NCI-H2227 (cell line): ENCODE data around the gene RHOBTB3.
"Not testable (repeated sequence)": the region's sequence is repeated elsewhere in the genome, so short reads cannot be mapped to it uniquely, and the experiment has no call there.

Experiments
- DNase-seq: peaks from one replicate; lab custom pipeline; 2025; ENCODE audit not compliant: unreplicated experiment; lab: John Stamatoyannopoulos, UW

The RHOBTB3 gene

DNA sequence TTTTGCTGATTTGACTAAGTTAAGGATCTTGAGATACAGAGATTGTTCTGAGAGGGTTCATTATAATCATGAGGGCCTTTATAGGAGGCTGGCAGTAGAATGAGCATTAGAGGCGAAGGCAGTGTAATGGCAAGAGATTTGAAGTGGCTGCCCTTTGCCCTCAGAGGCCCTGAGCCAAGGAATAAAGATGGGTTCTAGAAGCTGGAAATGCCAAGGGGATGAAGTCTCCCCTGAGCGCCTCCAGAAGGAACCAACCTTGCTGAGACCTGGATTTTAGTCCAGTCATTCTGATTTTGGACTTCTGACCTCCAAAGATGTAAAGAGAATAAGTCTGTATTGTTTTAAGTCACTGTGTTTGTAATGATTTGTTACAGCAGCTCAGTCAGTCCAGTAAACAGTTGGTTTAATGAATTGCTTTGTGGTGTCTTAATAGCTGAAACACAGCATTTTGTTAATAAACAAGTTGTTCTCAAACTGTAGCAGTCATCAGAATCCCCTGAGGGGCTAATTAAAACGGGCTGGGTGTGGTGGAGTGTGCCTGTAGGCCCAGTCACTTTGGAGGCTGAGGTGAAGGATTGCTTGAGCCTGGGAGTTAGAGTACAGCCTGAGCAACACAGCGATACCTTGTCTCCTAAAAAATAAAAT, 68.2 kb downstream of the RHOBTB3 start:
- DNase-seq = peak; percentile 22

DNA sequence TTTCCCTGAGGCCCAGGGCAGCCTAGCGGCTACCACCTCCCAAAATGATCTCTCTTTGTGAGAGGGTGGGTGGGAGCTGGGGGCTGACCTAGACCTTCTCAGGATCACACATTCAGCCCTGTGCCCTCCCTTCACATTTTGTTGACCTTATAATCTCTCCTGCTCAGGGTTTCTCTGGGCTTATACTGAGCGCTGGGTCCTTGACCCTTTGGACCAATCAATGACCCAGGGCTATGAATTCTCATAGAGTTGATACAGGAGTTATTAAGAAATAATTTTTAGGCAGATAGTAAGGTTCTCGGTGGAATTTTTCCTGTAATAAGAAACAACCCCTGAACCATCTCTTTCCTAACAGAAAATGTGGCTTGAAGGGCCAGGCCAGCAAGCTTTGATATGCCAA, 69.4 kb downstream of the RHOBTB3 start:
- no peak for DNase-seq

DNA sequence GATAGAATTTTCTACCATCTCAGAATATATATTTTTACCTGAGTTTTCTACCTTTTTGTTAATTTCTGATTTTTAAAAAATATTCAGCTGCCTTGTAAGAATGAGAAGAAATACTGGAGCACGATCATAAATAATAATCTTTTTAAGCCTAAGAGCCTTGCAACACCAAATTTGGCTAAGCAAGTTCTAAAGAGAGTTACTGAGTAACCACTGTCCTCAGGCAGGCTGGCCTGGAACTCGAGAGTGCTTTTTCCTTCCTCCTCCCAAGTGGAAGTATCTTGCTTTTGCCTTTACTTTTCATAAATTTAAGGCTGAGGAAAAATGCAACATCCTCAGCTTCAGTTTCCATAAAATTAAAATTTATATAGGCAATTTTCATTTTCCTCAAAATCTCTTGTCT, 70.4 kb downstream of the RHOBTB3 start:
- no peak for DNase-seq

DNA sequence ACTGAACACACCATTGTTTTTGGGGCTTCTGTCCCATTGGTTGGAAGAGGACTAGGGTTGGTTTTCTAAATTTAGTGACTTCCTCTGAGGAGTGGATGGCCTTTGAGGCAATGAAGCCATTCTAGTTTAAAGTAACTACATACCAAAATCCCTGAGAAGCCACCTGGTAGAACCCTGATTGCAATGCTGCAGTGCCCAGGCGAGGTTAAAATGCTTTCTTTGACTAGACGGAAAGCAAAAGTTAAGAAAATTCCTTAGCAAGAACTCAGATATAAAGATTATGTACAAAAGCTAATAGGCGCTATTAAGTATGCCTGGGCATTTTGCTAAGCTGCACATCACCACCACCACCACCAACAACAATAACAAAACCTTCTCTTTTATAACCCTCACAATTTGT, 70.8 kb downstream of the RHOBTB3 start:
- no peak for DNase-seq

DNA sequence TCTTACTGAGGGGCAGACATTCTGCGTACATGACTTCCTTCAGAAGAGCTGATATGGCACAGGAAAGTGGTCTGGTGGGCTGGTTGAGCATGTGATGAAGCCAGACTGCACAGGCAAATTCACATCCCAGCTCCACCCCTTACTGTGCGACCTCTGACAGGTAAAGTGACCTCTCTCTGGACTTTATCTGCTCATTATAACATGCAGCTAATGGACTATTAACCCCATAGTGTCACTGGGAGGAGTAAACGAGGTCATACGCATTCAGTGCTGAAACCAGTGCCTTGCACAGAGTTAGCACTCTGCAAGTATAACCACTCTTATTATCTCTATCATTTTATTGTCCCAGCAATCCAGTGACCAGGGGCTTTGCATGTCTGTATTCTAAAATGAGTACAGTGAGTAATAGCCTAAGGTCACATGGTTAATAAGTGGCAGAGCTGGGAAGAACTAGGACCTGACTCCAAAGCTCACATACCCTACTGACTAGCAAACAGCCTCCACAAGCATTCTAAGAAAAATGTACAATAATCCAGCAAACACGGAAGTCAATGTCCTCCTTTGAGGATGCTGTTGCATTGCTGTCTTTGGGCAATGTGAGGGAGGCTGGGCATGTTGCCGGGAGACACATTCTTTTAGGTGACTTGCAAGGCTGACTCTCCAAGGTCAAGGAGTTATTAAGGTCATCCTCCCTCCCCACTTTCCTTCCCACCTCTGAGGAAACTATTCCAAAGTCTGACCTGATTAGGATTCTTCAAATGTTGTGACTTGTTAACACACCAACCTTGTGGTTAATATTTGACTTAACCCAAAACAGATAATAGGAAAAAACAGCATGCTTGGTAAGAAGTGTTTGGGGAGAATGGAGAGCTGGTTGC, 72.4 kb downstream of the RHOBTB3 start:
- DNase-seq = no peak

DNA sequence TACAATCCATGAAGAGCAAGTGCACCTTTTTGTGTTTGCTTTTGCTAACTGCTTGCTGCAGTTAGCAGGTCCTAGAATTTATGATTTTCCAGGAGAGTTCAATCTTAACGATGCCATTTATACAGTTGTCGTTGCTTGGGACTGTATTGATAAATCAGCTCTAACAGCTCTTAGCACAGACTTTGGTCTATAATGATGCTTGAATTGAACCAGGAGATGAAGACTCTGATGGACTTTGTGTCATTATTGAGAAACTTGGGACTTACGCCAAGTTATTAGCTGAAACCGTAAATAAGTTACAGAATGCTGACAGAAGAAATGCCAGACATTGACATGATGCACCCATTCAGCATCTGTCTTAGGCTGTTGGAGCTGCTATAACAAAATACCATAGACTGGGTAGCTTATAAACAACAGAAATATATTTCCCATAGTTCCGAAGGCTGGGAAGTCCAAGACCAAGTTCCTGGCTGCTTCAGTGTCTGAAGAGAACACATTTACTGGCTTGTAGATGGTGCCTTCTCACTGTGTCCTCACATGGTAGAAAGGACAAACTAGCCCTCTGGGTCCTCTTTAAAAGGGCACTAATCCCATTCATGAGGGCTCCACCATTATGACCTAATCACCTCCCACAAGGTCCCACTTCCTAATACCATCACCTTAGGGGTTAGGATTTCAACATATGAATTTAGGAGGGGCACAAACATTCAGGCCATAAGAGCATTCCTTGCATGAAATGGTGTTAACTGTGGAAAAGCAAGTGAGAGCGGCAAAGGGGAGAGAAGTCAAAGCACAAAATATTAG, 73.8 kb downstream of the RHOBTB3 start:
- DNase-seq = no peak

DNA sequence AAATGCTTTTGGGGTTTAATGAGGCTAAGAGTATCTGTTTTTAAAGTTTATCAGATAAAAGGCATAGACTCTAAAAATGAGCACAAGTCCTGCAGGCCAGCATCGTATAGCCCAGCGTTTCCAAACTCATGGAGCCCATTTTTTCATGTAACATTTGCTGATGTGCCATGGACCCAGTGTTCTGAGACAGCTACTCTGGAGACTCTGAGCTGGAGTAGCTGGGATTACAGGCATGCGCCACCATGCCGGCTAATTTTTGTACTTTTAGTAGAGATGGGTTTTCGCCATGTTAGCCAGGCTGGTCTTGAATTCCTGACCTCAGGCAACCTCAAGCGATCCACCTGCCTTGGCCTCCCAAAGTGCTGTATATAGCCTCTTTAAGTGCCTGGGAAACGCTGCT, 75.6 kb downstream of the RHOBTB3 start:
- no peak for DNase-seq

DNA sequence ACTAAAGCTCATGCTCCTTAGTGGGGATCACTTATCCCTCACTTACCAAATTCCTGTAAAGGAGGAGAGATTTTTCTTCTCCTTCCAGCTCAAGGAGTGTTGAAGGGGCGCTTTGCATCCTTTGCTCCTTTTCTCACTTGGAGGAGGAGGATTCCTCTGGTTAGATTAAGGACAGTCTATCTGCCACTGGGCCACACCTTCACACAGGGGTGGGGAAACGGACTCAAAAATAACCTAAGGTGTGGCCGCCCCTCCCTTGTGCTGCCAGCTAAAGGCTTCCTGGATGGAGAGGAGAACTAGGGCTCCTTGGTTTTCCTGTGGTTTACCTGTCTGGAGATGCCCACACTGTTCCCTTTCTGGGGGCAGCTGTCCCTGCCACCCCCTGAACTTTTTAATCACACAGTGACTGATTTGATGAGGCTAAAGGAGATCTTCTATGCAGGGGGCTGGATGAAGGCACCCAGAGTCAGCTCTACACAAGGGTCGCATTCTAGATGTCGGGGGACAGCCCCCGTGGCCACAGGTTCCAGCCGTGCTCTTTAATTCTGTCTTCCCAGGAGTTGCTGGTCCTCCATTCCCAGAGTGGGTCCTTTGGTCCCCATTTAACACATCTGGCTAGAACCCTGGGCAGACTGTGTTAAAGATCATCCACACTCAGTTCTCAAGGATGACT, 77.0 kb downstream of the RHOBTB3 start:
- no peak for DNase-seq

DNA sequence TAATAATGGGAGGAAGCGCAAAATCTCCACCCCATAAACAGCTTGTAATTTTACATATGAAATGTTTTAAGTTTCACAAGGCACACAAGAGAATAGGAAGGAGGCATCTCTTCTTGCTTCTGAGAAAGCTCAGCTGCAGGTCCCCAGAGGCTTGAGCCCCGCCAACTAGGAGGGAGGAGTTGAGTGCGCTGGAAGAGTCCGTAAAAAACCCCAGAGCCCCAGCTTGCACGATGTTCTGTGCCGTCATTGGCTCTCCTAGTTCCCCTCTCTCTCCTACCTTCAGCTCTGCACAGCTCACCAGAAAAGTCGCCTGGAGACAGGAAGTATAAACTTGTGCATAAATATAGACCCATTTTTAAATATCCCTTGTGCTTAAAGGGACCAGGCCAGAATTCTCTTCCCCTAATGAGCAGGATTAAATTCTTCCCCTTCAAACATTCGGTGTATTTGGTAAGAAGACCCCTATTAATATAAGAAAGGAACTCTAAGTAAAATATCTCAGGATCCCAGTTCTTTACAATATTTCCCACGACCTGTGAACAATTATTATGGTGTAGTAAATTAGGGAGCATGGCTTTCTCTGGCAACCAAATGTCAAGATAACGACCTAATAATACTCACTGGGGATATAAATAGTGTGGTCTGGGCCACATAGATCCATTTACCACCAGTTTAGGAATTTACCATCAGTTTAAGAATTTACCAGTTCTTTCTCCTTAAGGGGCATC, 77.7 kb downstream of the RHOBTB3 start:
- peak; percentile 3 for DNase-seq

DNA sequence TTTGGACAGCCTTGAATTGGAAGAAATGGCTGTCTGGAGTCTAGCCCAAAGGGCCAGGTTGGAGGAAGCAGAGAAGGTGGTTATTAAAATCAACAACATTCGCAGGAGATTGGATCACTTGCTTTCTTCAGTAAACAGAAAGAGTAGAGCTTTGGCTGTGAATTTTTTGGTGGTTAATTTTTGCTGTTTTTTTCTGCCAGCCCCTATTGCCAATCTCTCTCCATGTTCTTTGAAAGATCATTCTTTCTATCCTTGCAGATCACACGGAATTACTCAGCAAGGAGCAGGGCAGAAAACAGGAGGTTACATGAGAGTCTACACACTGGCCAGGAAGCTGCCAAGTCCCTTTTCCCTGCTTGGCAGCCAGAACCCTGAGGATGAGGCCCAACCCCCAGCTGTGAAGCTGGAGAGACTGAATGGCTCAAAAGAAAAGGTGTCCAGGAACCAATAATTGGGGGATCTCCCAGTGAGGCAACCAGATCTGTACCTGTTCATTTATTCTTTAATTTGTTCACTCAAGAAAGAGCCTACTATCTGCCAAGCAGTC, 78.4 kb downstream of the RHOBTB3 start:
- no peak for DNase-seq

DNA sequence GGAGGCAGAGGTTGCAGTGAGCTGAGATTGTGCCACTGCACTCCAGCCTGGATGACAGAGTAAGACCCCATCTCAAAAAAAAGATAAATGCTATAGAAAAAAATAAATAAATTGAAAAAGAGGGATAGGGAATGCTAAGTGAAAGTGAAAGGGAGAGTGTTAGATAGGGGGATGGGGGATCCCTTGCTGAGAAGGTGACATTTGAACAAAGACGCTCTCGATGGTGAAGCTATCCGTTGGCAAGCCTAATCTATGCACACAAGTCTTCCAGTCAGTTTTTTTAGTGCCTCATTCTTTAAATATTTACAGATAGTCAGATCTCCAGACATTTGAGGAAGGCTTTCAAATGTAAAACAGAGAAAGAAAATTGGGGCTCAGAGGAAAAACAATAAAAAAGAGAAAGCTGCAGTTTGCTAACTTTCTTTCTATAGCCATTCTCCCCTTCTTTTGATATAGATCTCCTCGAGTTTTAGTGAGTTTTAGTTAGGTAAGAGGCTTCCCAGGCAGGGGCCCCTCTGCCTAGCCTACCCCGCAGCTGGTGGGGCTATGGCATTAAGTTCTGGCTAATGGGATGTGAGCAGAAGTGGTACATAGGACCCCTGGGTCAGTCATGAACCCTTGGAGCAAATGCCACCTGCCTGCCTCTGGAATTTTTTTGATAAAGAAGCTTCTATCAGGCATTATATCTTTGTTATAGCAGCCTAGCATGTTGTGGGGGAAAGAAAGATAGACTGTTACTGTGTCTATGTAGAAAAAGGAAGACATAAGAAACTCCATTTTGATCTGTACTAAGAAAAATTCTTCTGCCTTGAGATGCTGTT, 79.4 kb downstream of the RHOBTB3 start:
- DNase-seq = no peak

DNA sequence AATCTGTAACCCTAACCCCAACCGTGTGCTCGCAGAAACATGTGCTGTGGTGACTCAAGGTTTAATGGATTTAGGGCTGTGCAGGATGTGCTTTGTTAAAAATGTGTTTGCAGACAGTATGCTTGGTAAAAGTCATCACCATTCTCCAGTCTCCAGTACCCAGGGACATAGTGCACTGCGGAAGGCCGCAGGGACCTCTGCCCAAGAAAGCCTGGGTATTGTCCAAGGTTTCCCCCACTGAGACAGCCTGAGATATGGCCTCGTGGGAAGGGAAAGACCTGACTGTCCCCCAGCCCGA, 79.9 kb downstream of the RHOBTB3 start:
- DNase-seq = not testable (repeated sequence)

DNA sequence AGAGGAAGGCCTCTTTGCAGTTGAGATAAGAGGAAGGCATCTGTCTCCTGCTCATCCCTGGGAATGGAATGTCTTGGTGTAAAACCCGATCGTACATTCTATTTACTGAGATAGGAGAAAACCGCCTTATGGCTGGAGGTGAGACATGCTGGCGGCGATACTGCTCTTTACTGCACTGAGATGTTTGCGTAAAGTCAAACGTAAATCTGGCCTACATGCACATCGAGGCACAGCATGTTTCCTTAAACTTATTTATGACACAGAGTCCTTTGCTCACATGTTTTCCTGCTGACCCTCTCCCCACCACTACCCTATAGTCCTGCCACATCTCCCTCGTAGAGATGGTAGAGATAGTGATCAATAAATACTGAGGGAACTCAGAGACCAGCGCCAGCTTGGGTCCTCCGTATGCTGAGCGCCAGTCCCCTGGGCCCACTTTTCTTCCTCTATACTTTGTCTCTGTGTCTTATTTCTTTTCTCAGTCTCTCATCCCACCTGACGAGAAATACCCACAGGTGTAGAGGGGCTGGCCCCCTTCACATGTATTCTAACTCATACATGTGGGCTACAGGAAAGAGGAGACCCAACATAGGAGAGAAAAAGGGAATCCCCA, 80.4 kb downstream of the RHOBTB3 start:
- not testable (repeated sequence) for DNase-seq

DNA sequence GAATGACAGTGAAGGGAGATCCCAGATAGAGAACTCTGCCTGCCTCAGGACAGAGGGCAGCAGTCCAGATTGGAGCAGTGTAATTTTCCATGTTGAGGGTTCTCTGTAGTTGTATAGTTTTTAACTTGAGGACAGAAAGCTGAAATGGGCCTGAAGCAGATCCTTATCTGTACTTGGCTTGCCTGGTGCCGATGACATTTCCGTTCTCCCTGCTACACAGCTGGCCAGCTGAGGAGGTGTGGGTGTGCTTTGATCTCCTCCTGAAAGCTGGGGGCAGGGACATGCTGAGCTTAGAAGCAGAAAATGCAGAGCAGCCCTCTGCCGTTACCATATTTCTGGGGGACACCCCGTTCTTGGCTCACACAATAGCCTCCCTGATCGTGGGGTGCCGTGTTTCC, 80.9 kb downstream of the RHOBTB3 start:
- DNase-seq = no peak

DNA sequence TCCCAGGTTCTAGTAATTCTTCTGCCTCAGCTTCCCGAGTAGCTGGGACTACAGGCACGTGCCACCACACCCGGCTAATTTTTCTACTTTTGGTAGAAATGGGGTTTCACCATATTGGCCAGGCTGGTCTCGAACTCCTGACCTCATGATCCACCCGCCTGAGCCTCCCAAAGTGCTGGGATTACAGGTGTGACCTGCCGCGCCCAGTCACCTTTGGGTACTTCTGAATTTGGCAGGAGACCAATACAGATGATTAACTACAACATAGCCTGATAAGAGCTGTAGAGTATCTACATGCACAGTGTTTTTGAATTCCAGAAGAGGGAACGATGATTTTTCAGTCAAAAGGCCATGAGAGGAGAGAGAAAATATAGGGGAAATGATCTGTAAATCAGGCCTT, 81.9 kb downstream of the RHOBTB3 start:
- not testable (repeated sequence) for DNase-seq

DNA sequence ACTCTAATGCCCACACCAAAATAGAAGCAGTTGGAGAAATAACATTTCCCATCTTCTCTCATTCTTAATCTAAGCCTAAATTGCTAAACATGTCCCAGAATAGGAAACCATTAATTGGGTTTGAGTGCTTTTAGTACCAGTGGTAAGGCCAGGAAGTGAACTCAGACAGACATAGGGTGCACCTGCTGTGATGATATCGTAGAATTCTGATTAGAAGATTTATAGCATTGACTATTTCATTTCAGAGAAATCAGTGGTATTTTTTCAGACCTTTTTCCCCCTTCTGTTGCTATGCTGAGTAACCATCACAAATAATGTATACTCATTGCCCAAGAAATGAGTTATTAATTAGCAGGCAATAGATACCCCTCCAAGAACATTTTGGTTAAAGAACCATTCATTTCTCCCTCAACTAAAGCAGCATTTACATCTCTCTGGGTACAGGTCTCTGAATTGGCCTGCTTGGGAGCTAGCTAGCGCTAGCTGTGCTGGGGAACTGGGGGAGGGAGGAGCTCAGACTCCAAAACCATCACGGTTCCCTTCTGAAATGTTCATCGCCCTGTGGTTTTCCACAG, 84.1 kb downstream of the RHOBTB3 start:
- DNase-seq = no peak

DNA sequence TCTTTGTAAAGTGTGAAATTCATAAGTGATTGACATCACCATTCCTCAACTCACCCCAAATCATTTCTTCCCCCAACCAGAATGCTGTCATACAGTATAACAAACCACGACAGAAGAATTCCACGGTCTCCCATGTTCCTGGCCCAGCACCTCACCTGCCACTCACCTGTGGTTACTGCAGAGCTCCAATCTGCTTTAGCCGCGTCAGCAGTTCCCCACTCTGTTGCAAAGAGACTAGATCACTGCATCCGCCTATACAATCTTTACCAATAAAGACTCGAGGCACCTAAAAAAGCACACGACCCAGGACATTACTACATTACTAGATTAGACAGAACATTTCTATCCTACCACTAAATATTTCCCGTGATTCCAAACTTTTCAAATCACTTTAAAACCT, 85.2 kb downstream of the RHOBTB3 start:
- no peak for DNase-seq

DNA sequence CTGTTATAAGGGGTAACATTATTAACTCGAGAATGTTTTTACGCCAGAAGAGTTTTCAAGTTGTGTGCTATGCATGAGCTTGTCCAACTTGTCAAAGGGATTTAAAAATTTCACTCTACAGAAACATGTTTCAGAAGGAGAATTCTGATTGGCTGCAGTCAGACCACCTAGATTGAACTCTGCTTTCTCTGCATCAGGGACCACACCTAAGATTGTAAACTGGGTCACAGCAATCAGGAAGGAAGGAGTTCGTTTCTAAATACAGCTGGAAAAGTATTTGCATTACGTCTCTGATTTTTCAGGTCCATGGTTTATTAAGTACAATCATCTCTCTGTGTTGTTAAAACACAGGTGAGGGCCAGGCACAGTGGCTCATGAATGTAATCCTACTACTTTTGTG, 85.6 kb downstream of the RHOBTB3 start:
- DNase-seq = no peak

DNA sequence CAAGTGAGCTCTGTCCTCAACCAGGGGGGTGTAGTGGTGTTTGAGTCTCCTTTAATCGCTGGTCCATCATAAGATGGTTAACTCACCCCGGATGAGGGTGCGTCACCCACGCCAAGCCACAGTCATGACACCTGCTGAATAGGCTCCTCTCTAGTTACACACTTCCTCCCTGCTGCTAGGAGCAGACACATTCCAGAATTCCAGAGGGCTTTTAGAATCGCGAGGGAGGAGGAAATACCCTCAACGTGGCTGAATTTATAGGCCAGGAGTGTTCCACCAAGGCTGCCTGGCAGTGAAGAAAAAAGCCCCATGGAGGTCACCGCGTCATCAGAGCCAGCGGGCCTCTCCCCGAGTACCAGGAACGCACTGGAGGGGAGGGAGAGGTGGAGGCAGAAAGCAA, 86.3 kb downstream of the RHOBTB3 start:
- DNase-seq = no peak
